Measurements from ENCODE around the gene TMEM258.

The TMEM258 gene

GRCh38 chr11:61793083-61793828 is 857 bp upstream of the TMEM258 start:
- Histone ChIP-seq H3K27ac (peak overlapping the region; percentile 79), H3K36me3 (ENCODE audit: insufficient read depth) (peaks cover 9% of the 10 kb centered on the region; the same call in 1 of the 2 replicates), H2AFZ (ENCODE audit: low read depth) (peak overlapping the region; percentile 74; the same call in 1 of the 2 replicates), H3K4me3 (IDR thresholded peaks at IDR 0.05; ENCODE audit: insufficient read depth, low read depth, low read length) (no peak overlapping the region), H3K4me1 (ENCODE audit: low read depth, poor library complexity, severe bottlenecking) (peaks cover 35% of the 10 kb centered on the region), H4K20me1 (ENCODE audit: insufficient read depth) (peaks cover 4% of the 10 kb centered on the region; the same call in 1 of the 2 replicates), H3K4me2 (peak overlapping the region; percentile 58), H3K27me3 (ENCODE audit: insufficient read depth, low read depth) (no peaks in the 10 kb centered on the region), H3K79me2 (ENCODE audit: insufficient read depth, low read depth) (peaks cover 72% of the 10 kb centered on the region), H3K9ac (peak overlapping the region; percentile 88)
- TF ChIP-seq CTCF (conservative IDR thresholded peaks at IDR 0.05; ENCODE audit: low read depth, low read length) = no peak

DNA sequence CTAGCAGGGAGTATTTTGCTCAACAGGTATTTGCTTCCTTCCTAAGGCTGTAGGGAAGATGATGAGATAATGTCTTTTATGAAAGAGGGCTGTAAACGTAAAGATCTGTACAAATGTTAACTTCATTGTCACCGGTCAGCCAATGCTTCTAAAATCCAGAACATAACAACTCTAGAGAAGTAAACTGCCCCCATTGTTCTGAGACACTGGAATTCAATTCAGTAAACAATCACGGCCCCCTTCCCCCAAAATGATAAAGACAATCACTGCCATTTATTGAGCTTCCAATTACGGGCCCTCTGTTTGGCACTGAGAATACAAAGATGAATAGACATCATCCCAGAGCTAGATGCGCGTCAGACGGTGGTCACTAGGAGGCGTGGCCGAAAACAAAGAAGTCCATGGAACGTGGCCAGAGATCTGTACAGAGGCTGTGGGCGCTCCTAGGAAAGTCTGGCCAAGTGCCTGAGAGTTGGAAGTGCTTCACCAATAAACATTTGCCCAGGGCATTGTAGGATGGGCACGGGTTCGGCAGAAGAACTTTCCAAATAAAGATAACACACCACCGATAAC is 576 bp downstream of the TMEM258 start:
- H3K4me2 ChIP-seq = peak overlapping the region; percentile 58
- peak overlapping the region; percentile 79 for H3K27ac ChIP-seq
- H2AFZ ChIP-seq (ENCODE audit: low read depth) = peak overlapping the region; percentile 74; the same call in 1 of the 2 replicates
- peak overlapping the region; percentile 88 for H3K9ac ChIP-seq
- H3K4me1 ChIP-seq (ENCODE audit: low read depth, poor library complexity, severe bottlenecking) = peaks cover 26% of the 10 kb centered on the region
- no peaks in the 10 kb centered on the region for H3K27me3 ChIP-seq (ENCODE audit: insufficient read depth, low read depth)
- TF ChIP-seq CTCF (conservative IDR thresholded peaks at IDR 0.05; ENCODE audit: low read depth, low read length) = no peak
- peaks cover 61% of the 10 kb centered on the region for H3K79me2 ChIP-seq (ENCODE audit: insufficient read depth, low read depth)
- no peak overlapping the region for H3K4me3 ChIP-seq (IDR thresholded peaks at IDR 0.05; ENCODE audit: insufficient read depth, low read depth, low read length)
- no peaks in the 10 kb centered on the region for H4K20me1 ChIP-seq (ENCODE audit: insufficient read depth)
- peaks cover 6% of the 10 kb centered on the region; the same call in 1 of the 2 replicates for H3K36me3 ChIP-seq (ENCODE audit: insufficient read depth)

- no peak overlapping the region for H3K4me3 ChIP-seq (IDR thresholded peaks at IDR 0.05; ENCODE audit: insufficient read depth, low read depth, low read length)
- no peaks in the 10 kb centered on the region for H3K27me3 ChIP-seq (ENCODE audit: insufficient read depth, low read depth)
- H3K4me2 ChIP-seq = no peak overlapping the region
- no peak overlapping the region for H2AFZ ChIP-seq (ENCODE audit: low read depth)
- H3K36me3 ChIP-seq (ENCODE audit: insufficient read depth) = peaks cover 6% of the 10 kb centered on the region; the same call in 1 of the 2 replicates
- peaks cover 8% of the 10 kb centered on the region for H3K4me1 ChIP-seq (ENCODE audit: low read depth, poor library complexity, severe bottlenecking)
- no peak overlapping the region for H3K27ac ChIP-seq
- TF ChIP-seq CTCF (conservative IDR thresholded peaks at IDR 0.05; ENCODE audit: low read depth, low read length) = peak; percentile 48
- H3K79me2 ChIP-seq (ENCODE audit: insufficient read depth, low read depth) = peaks cover 29% of the 10 kb centered on the region
- no peak overlapping the region for H3K9ac ChIP-seq
- no peaks in the 10 kb centered on the region for H4K20me1 ChIP-seq (ENCODE audit: insufficient read depth)
Measured at GRCh38 chr11:61787928-61788491, 4.4 kb downstream of the TMEM258 start.

GRCh38 chr11:61785837-61786402 is 6.5 kb downstream of the TMEM258 start:
- H3K4me3 ChIP-seq (IDR thresholded peaks at IDR 0.05; ENCODE audit: insufficient read depth, low read depth, low read length) = no peak overlapping the region
- no peak for TF ChIP-seq CTCF (conservative IDR thresholded peaks at IDR 0.05; ENCODE audit: low read depth, low read length)
- no peaks in the 10 kb centered on the region for H3K27me3 ChIP-seq (ENCODE audit: insufficient read depth, low read depth)
- H3K27ac ChIP-seq = no peak overlapping the region
- no peak overlapping the region for H3K9ac ChIP-seq
- H3K36me3 ChIP-seq (ENCODE audit: insufficient read depth) = peaks cover 6% of the 10 kb centered on the region; the same call in 1 of the 2 replicates
- no peak overlapping the region for H2AFZ ChIP-seq (ENCODE audit: low read depth)
- H3K79me2 ChIP-seq (ENCODE audit: insufficient read depth, low read depth) = peaks cover 12% of the 10 kb centered on the region
- H3K4me1 ChIP-seq (ENCODE audit: low read depth, poor library complexity, severe bottlenecking) = no peaks in the 10 kb centered on the region
- H4K20me1 ChIP-seq (ENCODE audit: insufficient read depth) = no peaks in the 10 kb centered on the region
- H3K4me2 ChIP-seq = no peak overlapping the region

Measured in KMS-11 (cell line).